ENCODE data around the gene ICA1. TPM values are rescaled to one million over a fixed set of nuclear protein-coding genes. Genes with fewer than 3 reads are reported as not detected.
A peak's percentile ranks its signal among the peaks of the same experiment; 100 is the strongest.
"Not testable (repeated sequence)": the region's sequence is repeated elsewhere in the genome, so short reads cannot be mapped to it uniquely, and the experiment has no call there.

The ICA1 gene
- total and polyA plus RNA-seq, 2 experiments from 2014 or later, result 45.2 to 83.7 TPM

DNA sequence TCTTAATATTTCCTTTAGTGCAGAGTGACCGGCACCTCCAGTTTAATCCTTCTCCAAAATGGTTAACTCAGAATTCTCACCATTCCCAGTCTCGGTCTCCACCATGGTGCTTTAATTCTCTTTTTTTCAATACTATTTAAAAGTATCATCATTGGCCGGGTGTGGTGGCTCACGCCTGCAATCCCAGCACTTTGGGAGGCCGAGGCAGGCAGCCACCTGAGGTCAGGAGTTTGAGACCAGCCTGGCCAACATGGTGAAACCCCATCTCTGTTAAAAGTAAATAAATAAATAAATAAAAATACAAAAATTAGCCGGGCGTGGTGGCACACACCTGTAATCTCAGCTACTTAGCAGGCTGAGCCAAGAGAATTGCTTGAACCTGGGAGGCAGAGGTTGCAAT is 35.1 kb upstream of the ICA1 start:
- not testable (repeated sequence) for H3K27ac ChIP-seq (ENCODE audit: low read depth); H3K27me3 ChIP-seq (ENCODE audit: insufficient read depth); H3K27me3 Mint-ChIP-seq (ENCODE audit: insufficient read depth, low read depth, poor library complexity); H3K4me3 ChIP-seq; H3K27ac Mint-ChIP-seq; ATAC-seq; H3F3A ChIP-seq (replicated peaks; ENCODE audit: low read depth); DNase-seq (ENCODE audit: low spot score); H4K20me1 ChIP-seq (replicated peaks; ENCODE audit: insufficient read depth); H3K36me3 Mint-ChIP-seq (ENCODE audit: low read depth); H3K36me3 ChIP-seq (ENCODE audit: insufficient read depth); H3K9me2 ChIP-seq (ENCODE audit: insufficient read depth); H3K4me3 Mint-ChIP-seq; H3K4me1 ChIP-seq (ENCODE audit: insufficient read depth); H3K9me3 Mint-ChIP-seq; H3K79me2 ChIP-seq (replicated peaks; ENCODE audit: insufficient read depth); H3K4me2 ChIP-seq
- peaks cover 13% of the 10 kb centered on the region for H3K4me1 Mint-ChIP-seq
- peak overlapping the region; percentile 3; the same call in 1 of the 2 replicates for H2AFZ ChIP-seq

DNA sequence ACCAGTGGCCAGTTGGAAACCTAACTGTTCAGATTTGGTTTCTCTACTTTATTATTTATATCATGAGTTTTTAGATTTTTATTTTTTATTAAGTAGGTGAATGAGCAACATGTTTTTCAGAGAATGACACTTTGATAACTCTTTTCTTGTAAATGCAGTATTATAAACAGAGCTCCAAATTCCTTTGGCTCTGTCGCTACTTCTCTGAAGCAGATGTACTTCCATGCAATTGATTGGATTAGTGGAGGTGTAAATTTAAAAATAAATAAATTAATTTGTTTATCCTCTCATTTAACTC is 34.3 kb upstream of the ICA1 start:
- peaks cover 3% of the 10 kb centered on the region for H3K27me3 Mint-ChIP-seq (ENCODE audit: insufficient read depth, low read depth, poor library complexity)
- H3K9me3 Mint-ChIP-seq, result peaks cover 6% of the 10 kb centered on the region; the same call in 2 of the 3 replicates
- DNase-seq (ENCODE audit: low spot score) (no peak), ATAC-seq (no peak)
- peaks cover 20% of the 10 kb centered on the region for H3K4me1 Mint-ChIP-seq
- Histone ChIP-seq H3K4me2 (no peak overlapping the region), H2AFZ (no peak overlapping the region), H3K36me3 (ENCODE audit: insufficient read depth) (no peaks in the 10 kb centered on the region), H3K79me2 (replicated peaks; ENCODE audit: insufficient read depth) (no peaks in the 10 kb centered on the region), H3K27ac (ENCODE audit: low read depth) (no peak overlapping the region), H4K20me1 (replicated peaks; ENCODE audit: insufficient read depth) (no peaks in the 10 kb centered on the region), H3K4me1 (ENCODE audit: insufficient read depth) (no peaks in the 10 kb centered on the region; the same call in 1 of the 2 replicates), H3K4me3 (no peak overlapping the region), H3F3A (replicated peaks; ENCODE audit: low read depth) (no peaks in the 10 kb centered on the region), H3K9me2 (ENCODE audit: insufficient read depth) (no peaks in the 10 kb centered on the region), H3K27me3 (ENCODE audit: insufficient read depth) (no peaks in the 10 kb centered on the region)
- TF ChIP-seq EZH2 (IDR thresholded peaks at IDR 0.05; ENCODE audit: low read depth, unreplicated experiment), result no peak
- TF ChIP-seq, protein P1, sequence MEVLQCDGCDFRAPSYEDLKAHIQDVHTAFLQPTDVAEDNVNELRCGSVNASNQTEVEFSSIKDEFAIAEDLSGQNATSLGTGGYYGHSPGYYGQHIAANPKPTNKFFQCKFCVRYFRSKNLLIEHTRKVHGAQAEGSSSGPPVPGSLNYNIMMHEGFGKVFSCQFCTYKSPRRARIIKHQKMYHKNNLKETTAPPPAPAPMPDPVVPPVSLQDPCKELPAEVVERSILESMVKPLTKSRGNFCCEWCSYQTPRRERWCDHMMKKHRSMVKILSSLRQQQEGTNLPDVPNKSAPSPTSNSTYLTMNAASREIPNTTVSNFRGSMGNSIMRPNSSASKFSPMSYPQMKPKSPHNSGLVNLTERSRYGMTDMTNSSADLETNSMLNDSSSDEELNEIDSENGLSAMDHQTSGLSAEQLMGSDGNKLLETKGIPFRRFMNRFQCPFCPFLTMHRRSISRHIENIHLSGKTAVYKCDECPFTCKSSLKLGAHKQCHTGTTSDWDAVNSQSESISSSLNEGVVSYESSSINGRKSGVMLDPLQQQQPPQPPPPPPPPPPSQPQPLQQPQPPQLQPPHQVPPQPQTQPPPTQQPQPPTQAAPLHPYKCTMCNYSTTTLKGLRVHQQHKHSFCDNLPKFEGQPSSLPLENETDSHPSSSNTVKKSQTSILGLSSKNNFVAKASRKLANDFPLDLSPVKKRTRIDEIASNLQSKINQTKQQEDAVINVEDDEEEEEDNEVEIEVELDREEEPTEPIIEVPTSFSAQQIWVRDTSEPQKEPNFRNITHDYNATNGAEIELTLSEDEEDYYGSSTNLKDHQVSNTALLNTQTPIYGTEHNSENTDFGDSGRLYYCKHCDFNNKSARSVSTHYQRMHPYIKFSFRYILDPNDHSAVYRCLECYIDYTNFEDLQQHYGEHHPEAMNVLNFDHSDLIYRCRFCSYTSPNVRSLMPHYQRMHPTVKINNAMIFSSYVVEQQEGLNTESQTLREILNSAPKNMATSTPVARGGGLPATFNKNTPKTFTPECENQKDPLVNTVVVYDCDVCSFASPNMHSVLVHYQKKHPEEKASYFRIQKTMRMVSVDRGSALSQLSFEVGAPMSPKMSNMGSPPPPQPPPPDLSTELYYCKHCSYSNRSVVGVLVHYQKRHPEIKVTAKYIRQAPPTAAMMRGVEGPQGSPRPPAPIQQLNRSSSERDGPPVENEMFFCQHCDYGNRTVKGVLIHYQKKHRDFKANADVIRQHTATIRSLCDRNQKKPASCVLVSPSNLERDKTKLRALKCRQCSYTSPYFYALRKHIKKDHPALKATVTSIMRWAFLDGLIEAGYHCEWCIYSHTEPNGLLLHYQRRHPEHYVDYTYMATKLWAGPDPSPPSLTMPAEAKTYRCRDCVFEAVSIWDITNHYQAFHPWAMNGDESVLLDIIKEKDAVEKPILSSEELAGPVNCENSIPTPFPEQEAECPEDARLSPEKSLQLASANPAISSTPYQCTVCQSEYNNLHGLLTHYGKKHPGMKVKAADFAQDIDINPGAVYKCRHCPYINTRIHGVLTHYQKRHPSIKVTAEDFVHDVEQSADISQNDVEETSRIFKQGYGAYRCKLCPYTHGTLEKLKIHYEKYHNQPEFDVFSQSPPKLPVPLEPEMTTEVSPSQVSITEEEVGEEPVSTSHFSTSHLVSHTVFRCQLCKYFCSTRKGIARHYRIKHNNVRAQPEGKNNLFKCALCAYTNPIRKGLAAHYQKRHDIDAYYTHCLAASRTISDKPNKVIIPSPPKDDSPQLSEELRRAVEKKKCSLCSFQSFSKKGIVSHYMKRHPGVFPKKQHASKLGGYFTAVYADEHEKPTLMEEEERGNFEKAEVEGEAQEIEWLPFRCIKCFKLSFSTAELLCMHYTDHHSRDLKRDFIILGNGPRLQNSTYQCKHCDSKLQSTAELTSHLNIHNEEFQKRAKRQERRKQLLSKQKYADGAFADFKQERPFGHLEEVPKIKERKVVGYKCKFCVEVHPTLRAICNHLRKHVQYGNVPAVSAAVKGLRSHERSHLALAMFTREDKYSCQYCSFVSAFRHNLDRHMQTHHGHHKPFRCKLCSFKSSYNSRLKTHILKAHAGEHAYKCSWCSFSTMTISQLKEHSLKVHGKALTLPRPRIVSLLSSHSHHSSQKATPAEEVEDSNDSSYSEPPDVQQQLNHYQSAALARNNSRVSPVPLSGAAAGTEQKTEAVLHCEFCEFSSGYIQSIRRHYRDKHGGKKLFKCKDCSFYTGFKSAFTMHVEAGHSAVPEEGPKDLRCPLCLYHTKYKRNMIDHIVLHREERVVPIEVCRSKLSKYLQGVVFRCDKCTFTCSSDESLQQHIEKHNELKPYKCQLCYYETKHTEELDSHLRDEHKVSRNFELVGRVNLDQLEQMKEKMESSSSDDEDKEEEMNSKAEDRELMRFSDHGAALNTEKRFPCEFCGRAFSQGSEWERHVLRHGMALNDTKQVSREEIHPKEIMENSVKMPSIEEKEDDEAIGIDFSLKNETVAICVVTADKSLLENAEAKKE (CRISPR knock-in tag; IDR thresholded peaks at IDR 0.05), result no peak
- TF ChIP-seq ZNF114 (CRISPR knock-in tag; IDR thresholded peaks at IDR 0.05), result no peak
- TF ChIP-seq, protein P2, sequence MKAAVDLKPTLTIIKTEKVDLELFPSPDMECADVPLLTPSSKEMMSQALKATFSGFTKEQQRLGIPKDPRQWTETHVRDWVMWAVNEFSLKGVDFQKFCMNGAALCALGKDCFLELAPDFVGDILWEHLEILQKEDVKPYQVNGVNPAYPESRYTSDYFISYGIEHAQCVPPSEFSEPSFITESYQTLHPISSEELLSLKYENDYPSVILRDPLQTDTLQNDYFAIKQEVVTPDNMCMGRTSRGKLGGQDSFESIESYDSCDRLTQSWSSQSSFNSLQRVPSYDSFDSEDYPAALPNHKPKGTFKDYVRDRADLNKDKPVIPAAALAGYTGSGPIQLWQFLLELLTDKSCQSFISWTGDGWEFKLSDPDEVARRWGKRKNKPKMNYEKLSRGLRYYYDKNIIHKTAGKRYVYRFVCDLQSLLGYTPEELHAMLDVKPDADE (IDR thresholded peaks at IDR 0.05), result no peak
- TF ChIP-seq ZNF331 (CRISPR knock-in tag; IDR thresholded peaks at IDR 0.05; ENCODE audit: low read depth), result no peak
- no peak overlapping the region for H3K4me3 Mint-ChIP-seq
- H3K36me3 Mint-ChIP-seq (ENCODE audit: low read depth), result peaks cover 5% of the 10 kb centered on the region; the same call in 2 of the 3 replicates
- no peak overlapping the region for H3K27ac Mint-ChIP-seq
